NCI-H2227 (cell line): ENCODE data around the gene USP37.

ENCODE experiments used
- DNase-seq: peaks from one replicate; lab custom pipeline; 2025; ENCODE audit not compliant: unreplicated experiment; lab: John Stamatoyannopoulos, UW

The USP37 gene

GRCh38 chr2:218432676-218433365 lies 135.3 kb downstream of the USP37 start:
- no peak for DNase-seq

- no peak for DNase-seq
Measured at GRCh38 chr2:218431878-218432277, 136.3 kb downstream of the USP37 start.

GRCh38 chr2:218430721-218431120 lies 137.4 kb downstream of the USP37 start:
- DNase-seq = no peak

- no peak for DNase-seq
Measured at GRCh38 chr2:218429911-218430692, 138.0 kb downstream of the USP37 start.

DNA sequence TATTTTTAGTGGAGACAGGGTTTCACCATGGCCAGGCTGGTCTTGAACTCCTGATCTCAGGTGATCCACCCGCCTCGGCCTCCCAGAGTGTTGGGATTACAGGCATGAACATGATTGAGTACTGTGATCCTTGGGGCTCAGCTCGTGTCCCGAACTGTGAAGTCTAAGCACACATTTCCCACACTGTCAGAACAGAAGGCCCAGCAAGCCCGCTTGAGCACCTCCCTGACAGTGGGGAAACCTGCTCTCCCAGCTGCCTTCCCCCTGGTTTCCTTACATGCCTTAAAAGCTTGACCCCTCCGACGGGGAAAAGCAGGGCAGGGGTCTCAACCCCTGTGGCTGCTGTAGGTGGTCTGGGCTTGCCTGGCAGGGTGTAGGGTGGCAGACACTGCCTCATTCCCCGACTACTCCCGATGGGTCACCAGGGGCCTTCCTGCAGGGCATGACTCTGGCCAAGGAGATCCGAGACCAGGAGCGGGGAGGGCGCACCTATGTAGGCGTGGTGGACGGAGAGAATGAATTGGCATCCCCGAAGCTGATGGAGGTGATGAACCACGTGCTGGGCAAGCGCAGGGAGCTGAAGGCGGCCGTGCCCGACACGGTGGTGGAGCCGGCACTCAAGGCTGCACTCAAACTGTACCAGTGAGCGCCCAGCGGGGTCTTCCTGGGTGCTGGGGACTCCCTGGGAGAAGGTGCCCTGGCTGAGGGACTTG lies 139.1 kb downstream of the USP37 start:
- DNase-seq = no peak

DNA sequence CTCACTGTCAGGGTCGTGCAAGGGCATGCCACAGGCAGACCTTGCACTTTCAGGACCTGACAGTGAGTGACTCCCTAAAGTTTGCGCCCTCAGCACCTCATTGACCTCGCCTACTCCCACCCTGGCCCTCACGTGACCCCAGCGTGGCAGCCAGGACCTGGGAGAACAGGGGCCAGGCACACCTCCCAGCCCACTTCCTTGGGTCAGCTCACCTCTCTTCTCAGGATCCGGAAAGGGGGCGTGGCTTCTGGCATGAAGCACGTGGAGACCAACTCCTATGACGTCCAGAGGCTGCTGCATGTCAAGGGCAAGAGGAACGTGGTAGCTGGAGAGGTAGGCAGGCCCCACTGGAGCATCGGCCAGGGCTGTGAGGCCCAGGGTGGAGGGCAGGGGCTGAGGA lies 140.4 kb downstream of the USP37 start:
- no peak for DNase-seq

GRCh38 chr2:218425531-218425930 lies 142.6 kb downstream of the USP37 start:
- DNase-seq = no peak

DNA sequence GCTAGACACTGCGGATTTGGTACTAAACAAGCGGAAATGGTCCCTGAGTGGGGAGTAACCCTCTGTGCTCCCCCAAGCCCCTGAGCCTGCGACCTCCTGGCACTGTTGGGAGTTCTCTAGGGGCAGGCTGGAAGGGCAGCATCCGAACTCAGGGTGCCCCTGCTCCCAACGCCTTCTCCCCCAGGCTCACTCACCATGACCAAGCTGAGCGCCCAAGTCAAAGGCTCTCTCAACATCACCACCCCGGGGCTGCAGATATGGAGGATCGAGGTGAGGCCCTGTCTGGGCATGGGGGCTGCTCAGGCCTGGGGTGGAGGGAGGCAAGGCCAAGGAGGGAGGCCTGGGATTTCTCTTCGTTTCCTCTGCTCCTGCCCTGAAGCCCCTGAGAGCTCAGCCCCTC lies 144.6 kb downstream of the USP37 start:
- no peak for DNase-seq

- no peak for DNase-seq
Measured at GRCh38 chr2:218422403-218423086, 145.6 kb downstream of the USP37 start.

DNA sequence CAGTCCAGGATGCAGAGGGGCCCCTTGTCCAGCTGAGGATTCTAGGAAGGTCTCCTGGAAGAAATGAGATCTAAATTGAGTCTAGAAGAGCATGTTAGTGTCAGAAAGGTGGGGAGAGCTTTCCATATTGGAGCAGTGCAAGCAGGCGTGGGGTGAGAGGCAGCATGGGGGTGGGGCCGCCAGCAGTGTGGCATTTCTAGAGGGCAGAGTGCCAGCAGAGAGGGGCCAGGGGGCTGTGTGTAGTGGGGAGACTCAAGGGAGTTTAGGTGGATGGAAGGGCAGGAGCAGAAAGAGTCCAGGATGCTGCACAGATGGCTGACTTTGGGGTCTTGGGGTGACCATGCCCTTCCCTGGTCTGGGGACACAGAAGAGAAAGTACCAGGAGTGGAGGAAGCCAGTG lies 147.1 kb downstream of the USP37 start:
- no peak for DNase-seq

- no peak for DNase-seq
Measured at GRCh38 chr2:218419630-218420216, 148.4 kb downstream of the USP37 start.

- DNase-seq = no peak
Measured at GRCh38 chr2:218418717-218419458, 149.3 kb downstream of the USP37 start, which contains the start of gene VIL1. TSS of gene VIL1 (plus strand) at chr2:218419123. CDS start at chr2:218423779, 4,656 bp downstream.

DNA sequence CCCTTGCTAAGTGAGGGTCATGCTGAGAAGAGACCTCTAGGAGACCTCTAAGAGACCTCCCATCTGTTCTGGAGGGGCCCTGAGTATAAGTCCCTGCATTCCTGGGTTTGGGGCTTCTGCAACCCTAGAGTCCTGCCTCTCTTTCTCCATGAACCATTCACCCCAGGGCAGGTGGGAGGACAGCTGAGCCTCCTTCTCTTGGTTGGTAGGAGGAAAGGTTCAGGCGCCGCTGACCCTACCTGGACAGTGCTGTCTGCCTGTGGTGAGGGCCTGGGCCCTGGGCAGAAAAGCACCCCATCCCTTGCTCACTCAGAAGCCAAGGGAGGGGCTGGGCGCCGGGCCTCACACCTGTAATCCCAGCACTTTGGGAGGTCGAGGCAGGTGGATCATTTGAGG lies 149.8 kb downstream of the USP37 start:
- DNase-seq = no peak

- DNase-seq = no peak
Measured at GRCh38 chr2:218407717-218408116, 160.4 kb downstream of the USP37 start.

DNA sequence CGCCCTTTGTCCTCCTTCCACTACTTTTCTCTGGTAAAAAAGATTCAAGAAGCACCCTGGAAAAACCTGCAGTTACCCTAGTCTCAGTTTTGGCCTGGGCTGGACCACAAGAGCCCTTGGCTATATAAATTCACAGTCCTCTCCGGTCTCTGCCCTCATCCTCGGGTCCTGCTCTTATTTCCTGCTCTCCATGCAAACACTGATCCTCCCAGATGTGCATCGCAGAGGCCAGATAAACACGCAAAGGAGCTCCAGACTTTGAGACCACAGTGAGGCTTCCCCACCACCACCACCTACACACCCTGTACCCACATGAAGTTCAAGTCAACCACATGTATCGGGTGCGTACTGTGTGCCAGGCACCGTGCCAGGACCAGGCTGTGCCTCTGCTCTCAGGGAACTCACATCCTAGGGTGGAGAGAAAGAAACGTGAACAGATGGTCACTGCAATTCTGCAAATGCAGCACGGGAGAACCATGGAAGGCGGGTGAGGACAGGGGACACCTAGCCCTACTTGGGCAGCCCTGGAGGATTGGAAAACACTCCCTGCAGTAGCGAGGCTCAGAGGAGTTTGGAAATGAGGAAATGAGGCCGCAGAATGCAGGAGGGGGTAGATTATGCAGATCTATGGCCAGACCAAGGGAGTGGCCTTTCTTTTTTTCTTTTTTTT lies 161.1 kb downstream of the USP37 start:
- peak; percentile 69 for DNase-seq

- peak; percentile 97 for DNase-seq
Measured at GRCh38 chr2:218406209-218406948, 161.8 kb downstream of the USP37 start.

DNA sequence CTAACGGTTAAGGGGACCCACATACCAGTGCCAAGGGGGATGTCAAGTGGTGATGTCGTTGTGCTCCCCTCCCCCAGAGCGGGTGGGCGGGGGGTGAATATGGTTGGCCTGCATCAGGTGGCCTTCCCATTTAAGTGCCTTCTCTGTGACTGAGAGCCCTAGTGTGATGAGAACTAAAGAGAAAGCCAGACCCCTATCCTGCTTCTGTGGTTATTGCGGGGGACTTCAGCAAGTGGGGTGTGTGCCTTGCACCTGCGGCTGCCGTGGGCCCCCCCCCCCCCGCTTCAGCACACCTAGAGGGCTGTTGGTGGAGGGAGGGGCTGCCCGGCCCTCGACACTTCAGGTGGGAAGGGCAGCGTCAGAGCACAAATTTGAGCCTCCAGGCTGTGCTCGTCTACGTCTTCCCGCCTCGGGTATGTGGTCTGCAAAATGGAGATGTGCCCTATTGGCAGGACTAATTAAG lies 162.4 kb downstream of the USP37 start:
- DNase-seq = peak; percentile 62

GRCh38 chr2:218405086-218405745 lies 162.9 kb downstream of the USP37 start:
- no peak for DNase-seq
